ENCODE results near the gene NDUFS2.

NDUFS2 gene

GRCh38 chr1:161196521-161197451 lies 5.4 kb upstream of the NDUFS2 start:
- DNase-seq: no peak

DNA sequence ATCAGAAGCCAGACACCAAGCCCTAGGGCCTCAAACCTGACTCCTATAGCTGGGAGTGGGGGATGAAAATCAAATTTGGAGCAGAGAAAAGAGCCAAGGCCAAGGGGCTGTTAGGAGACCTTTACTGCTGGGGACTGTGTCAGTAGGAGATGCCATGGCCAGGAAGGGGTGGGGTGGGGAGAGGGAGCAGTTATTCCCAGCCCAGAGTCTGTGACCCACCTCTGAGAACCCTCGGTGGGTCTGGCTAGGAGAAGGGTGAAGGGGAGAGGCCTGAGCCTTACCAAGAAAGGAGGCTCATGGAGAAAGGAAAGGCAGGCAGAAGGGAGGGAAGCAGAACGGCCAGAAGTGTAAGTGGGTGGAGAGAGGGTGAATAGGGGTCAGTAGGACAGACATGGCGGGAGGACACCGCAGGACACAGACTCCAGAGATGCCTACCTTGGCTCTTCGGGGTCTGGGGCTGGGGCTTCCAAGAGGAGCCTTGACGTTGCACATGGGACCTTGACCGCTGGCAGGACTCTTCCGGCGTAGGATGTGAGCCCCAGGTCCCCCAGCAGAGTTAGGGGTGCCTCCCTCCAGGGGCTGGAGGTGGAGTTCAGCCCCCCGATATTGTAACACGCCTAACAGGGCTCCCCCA lies 4.5 kb upstream of the NDUFS2 start:
- no peak for DNase-seq

- no peak for DNase-seq
Observed at GRCh38 chr1:161198194-161198896, 3.8 kb upstream of the NDUFS2 start.

GRCh38 chr1:161198897-161199431 lies 3.2 kb upstream of the NDUFS2 start, which contains the start of gene ADAMTS4:
Gene ADAMTS4, minus strand, starts transcription at chr1:161199054. Its CDS starts 427 bp downstream, at chr1:161198627.
- DNase-seq: no peak

DNA sequence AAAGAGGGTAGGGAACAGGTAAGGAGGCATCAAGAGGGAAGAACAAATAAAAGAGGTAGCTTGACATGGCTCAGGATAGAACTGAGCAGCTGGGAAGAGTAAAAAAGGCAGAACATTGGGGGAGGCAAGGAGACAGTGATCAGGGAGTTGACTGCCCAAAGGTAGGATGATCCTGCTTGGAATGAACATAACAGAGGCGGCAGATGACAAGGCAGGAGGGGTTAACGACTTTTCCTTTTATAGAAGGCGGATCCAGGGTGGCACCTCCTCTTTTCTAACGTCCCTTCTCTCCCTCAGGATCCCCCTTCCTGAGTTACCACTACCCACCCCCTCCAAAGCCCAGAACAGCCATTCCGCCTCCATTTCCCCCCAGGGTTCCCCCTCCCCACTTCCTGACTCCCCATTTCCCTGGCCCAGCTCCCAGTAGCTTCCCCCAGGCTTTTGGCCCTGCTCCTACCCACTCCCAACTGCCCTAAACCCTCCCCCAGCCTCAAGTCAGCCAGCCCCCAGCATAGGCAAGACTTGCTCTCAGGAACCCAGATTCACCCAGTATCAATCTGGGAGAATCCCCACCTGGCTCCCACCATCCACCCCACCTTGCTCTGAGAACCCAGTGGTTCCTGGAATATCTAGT lies 2.5 kb upstream of the NDUFS2 start:
- DNase-seq: no peak

DNA sequence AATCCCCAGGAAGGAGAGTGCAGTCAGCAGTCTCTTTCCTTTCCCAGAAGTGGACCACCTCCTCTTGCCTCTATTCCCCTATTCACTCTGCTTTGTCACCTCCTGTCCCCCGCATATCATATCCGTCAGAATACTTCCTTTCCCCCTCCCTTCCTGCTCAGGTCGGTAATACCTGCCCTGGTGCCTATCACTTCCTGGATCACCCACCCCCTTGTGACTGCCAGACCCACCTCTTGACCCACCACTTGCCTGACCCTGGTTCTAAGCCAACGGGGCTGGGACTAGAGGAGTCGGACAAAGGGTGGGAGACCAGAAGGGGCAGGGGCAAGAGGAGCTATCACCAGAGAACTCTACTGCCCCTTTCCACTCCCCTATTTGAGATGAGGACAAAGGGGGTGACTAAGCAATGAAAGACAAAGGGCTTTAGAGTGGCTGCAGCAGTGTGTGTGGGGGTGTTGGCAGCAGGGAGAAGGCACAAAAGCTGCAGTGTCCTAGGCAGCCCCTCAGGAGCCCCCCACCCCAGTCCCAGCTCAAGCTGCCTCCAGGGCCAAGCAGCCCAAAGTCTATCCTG lies 1.7 kb upstream of the NDUFS2 start:
- DNase-seq: no peak

DNA sequence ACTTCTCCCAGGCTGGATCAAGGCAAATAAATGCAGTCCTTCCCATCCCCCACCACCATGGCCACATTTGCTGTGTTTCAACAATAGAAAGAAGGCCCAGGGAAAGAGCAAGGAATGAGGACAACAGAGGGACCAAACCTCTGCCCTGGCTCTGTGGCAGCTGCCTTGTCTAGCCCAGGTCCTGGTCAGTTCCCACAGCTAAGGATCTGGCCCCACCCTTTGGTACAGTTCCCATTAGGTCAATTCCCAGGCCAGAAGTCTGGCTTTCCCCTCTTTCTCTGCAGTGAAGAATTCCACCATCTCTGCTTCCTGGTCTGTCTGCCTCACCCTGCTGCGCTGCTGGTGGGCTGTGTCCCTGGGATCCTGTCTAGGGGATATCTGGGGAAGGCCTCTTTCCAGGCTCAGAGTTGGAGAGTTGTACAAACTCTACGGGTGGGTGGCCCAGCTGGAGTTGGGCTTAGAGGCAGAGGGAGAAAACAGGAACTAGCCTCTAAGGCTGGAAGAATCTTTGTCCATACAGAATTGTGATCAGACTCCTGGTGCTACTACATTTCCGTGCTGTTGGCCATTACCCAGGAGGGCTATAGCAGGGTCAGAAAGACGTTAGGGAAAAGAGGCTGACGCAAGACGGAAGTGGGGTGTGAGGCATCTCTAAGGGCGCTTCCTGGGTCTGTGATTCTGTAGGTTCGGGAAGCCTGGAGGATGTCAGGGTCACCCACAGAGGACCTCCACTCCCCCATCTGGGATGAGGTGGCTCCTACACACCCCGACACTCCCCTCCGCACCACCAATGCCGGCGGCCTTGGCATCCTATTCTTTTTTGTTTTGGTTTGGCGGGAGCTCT lies 953 bp upstream of the NDUFS2 start:
- no peak for DNase-seq

GRCh38 chr1:161206411-161207140 lies 4.4 kb downstream of the NDUFS2 start:
- no peak for DNase-seq

DNA sequence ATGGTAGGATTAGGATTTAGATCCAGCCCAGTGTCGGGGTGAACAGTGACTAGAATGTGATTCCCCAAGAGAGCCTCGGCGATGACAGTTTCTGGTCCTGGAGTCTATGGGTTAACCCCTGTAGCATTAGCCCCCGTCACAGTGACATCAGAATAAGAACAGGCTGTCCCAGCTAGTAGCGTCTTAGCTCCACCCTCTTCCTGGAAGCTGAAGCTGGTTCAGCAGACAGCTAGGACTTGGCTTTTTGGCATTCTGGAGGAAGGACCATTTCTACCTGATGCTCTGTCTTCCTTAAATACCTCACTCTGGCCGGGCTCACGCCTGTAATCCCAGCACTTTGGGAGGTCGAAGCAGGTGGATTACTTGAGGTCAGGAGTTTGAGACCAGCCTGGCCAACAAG lies 5.0 kb downstream of the NDUFS2 start:
- no peak for DNase-seq

DNA sequence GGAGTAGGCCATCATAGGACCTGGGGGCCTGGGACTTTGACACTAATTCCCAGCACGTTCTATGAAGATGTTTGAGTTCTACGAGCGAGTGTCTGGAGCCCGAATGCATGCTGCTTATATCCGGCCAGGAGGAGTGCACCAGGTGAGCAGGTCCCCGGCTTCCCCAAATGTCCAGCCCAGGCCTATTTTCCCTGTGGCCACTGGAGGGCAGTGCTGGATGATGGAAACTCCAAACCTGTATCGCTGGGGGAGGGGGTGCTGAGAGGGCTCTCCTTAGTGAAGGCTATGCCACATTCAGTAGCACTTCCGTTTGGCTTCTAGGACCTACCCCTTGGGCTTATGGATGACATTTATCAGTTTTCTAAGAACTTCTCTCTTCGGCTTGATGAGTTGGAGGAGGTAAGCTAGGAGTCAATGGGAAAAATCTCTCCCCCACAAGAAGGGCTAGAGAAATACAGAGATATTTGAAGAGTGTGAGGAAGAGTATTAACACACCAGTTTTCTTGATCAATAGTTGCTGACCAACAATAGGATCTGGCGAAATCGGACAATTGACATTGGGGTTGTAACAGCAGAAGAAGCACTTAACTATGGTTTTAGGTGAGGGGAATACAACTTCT lies 7.7 kb downstream of the NDUFS2 start:
- DNase-seq: peak; percentile 76

DNA sequence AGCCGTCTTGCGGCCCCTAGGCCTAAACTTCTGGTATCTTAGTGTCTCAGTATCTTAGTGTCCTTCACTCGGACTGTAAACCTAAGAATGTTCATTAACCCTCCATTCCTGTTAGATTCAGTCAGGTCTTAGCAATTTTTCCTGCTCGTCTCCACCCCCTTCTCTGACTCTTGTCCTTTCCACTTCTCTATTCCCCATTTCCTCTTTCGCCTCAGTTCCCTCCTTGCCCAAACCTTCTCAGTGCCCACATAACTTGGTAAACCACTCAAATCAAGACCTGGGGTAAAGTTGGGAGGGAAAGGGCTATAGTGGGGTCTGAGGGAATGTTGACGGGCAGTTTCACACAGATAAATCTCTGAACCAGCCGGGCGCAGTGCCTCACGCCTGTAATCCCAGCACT lies 12.2 kb downstream of the NDUFS2 start:
- no peak for DNase-seq

GRCh38 chr1:161215076-161215475 lies 12.9 kb downstream of the NDUFS2 start, which contains the start of gene FCER1G:
Gene FCER1G, plus strand, starts transcription at chr1:161215295. Its CDS starts 27 bp downstream, at chr1:161215322.
- DNase-seq: peak; percentile 68

- peak; percentile 57 for DNase-seq
Observed at GRCh38 chr1:161216945-161217712, 15.0 kb downstream of the NDUFS2 start.

- DNase-seq: no peak
Observed at GRCh38 chr1:161217831-161218230, 15.7 kb downstream of the NDUFS2 start.

DNA sequence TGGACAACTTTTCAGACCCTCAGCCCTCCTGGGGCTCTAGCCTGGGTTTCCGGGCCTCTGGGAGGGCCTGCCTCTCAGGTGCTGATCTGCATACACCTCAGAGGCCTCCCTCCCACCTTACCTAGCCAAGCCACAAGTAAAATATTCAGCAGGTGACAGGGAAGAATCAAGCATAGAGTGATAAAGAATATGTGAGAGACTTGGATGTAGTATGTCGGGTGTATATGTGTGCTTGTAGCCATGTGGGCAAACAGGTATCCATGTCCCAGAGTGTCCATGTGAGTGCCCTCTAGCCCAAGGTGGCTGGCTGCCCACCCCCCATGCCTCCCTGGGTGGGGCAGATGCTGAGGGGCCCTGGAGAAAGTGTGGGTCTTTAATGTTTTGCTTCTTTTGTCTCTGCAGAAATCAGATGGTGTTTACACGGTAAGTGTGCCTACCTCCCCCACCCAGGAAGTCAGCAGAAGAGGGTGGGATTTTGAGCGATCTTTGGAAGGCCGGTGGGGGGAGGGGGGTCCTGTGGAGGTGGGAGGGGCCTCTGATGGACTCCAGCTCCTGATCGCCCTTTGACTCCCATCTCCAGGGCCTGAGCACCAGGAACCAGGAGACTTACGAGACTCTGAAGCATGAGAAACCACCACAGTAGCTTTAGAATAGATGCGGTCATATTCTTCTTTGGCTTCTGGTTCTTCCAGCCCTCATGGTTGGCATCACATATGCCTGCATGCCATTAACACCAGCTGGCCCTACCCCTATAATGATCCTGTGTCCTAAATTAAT lies 16.3 kb downstream of the NDUFS2 start:
- DNase-seq: no peak

- DNase-seq: no peak
Observed at GRCh38 chr1:161219078-161219892, 17.1 kb downstream of the NDUFS2 start.

DNA sequence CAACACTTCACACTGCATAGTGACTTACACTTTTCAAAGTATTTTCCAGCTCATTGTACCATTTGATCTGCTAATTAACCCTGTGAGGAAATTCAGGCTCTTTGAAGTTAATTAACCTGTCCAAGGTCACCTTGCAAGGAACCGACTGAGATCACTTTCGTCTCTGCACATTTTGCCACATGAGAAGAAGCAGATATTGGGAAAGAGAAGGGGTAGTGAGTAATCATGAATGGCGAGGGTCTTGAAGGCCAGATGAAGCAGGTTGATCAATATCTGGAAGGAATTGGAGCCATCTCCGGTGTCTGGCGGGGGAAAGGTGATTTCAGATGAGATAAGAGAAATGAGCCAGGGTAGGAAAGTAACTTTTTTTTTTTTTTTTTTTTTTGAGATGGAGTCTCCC lies 17.8 kb downstream of the NDUFS2 start:
- DNase-seq: no peak

Measured in CD4-positive, alpha-beta T cell treated with Interferon gamma for 1 hour (primary cell).